ENCODE results near the gene MKNK2. TPM values are rescaled to one million over a fixed set of nuclear protein-coding genes. Genes with fewer than 3 reads are reported as not detected.

The MKNK2 gene
- total RNA-seq, 4 donors from 2014 or later, result 224 to 367 (median 251) TPM

DNA sequence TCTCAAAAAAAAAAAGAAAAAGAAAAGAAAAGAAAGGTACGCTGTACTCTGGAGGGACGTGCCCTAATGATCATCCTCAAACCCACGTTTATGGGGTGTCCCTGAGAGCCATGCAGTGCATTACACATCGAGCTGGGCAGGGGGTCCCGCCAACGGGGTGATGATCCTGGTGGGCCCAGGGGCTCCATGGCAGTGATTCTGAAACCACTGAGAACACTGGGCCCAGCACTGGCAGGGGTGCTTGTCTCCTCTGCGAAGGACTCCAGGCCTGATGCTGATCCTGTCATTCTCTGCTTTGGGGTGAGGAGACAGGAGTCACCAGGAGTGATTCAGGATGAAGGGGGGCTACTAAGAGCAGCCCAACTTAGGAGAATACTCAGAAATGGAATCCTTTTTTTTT is 26.4 kb upstream of the MKNK2 start:
- intact Hi-C loops (cut with DNase I; ENCODE audit: low total_unique reads), result no loop called here
- WGBS, 2 donors, result 92 to 96% methylated on average over 7 of the region's 7 CpGs
- no peak overlapping the region for H3K4me3 ChIP-seq (ENCODE audit: low read depth, poor library complexity, severe bottlenecking)
- no peak for TF ChIP-seq POLR2A (IDR thresholded peaks at IDR 0.05)
- TF ChIP-seq, protein P1, sequence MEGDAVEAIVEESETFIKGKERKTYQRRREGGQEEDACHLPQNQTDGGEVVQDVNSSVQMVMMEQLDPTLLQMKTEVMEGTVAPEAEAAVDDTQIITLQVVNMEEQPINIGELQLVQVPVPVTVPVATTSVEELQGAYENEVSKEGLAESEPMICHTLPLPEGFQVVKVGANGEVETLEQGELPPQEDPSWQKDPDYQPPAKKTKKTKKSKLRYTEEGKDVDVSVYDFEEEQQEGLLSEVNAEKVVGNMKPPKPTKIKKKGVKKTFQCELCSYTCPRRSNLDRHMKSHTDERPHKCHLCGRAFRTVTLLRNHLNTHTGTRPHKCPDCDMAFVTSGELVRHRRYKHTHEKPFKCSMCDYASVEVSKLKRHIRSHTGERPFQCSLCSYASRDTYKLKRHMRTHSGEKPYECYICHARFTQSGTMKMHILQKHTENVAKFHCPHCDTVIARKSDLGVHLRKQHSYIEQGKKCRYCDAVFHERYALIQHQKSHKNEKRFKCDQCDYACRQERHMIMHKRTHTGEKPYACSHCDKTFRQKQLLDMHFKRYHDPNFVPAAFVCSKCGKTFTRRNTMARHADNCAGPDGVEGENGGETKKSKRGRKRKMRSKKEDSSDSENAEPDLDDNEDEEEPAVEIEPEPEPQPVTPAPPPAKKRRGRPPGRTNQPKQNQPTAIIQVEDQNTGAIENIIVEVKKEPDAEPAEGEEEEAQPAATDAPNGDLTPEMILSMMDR (IDR thresholded peaks at IDR 0.05), result no peak
- DNase-seq (ENCODE audit: low spot score in 2 of 2), result no peak

DNA sequence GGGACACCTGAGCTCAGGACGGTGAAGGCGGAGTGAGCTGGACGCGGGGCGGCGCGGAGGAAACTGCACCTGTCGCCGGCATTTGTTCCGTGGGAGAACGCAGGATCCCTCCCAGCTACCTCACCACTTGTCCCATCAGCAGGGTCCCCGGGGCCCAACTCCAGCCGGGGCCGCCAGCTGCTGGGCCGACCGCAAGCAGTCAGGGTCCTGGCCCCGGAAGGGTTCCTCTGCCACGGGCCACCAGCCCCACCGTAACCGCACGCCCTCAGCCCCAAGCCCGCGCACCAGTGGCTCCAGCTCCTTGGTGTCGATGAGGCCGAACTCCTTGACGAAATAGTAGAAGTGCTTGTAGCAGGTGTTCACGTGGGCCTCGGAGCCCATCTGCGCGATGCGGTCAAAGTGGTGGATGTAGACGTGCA is 25.5 kb upstream of the MKNK2 start:
- no peak for DNase-seq (ENCODE audit: low spot score in 2 of 2)
- no peak for TF ChIP-seq POLR2A (IDR thresholded peaks at IDR 0.05)
- TF ChIP-seq, protein P1 (IDR thresholded peaks at IDR 0.05), result no peak
- 94 to 95% methylated on average over 32 of the region's 32 CpGs for WGBS, 2 donors
- H3K4me3 ChIP-seq (ENCODE audit: low read depth, poor library complexity, severe bottlenecking), result no peak overlapping the region
- intact Hi-C loops (cut with DNase I; ENCODE audit: low total_unique reads), result no loop called here

DNA sequence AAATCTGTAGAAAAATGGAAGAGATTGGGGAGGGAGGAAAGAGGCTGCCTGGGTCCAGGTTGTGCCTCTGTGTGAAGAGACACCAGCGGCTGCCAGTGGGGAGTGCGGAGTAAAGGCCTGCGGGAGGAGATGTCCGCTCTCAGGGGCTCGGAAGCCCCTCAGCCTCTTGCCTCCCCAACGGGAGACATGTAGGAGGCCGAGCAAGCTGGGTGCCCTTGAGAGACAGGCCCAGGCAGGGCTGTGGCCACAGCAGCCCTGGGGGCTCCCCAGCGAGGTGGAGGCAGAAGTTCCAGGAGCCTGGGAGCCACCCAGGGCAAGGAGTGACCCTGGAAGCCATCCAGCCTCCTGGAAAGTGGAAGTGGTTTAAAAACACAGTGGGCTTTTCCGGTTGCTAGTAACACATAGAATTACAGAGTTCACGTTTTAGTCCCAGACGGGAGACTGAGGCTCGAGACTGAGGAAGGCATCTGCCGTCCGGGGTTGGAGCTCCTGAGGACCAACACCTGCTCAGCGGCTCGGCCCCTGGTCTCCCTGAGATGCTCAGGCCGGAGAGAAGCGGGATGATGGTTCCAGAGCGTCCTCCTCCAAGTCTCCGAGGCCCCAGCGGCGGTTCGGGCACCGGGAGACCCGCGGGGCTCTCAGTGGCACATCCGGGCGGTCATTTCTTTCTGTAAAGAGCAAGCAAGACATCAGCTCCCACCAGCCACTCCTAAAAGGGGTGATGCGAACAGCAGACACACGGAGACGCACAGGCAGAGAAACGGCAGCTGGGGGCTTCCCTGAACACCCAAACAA is 21.9 kb upstream of the MKNK2 start:
- no peak overlapping the region for H3K4me3 ChIP-seq (ENCODE audit: low read depth, poor library complexity, severe bottlenecking)
- WGBS, 2 donors, result 90 to 91% methylated on average over 23 to 32 of the region's 32 CpGs
- DNase-seq (ENCODE audit: low spot score in 2 of 2), result no peak
- intact Hi-C loops (cut with DNase I; ENCODE audit: low total_unique reads), result loop anchor here (5.0 kb wide), 2 partner anchors 56 to 146 kb away; partner anchors contain the start of gene BTBD2
- TF ChIP-seq, protein P1 (IDR thresholded peaks at IDR 0.05), result no peak
- TF ChIP-seq POLR2A (IDR thresholded peaks at IDR 0.05), result no peak

DNA sequence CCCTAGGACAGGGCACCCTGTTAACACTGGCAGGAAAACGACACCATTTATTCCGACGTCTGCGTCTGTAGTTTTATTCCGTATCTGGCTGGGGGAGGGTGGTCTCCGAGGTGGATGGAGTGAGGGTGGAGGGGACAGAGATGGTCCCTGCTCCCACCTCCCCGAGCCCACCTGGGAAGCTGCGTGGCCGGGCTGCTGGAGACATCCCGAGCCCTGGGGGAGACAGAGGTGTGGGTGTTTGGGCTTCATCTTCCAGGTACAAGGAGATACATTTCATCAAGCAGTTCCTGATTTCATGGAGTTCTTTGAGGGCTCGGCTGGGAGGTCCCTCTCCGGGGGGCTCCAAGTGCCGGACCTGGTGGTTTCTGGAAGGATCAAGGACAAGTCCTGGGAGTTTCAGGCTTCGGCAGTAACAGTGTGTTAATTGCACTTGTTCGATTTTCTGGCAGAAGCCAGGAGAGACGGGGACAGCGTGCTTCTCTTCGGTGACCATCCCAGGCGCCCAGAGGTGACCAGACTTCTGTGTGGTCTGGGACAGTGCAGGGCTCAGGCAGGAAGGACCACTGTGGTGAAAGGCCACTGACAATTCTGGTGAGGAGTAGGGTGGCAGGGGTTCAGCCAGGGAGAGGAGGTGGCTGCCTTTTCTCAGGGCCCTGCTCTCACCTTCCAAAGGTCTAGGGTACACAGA is 20.1 kb upstream of the MKNK2 start:
- H3K4me3 ChIP-seq (ENCODE audit: low read depth, poor library complexity, severe bottlenecking), result no peak overlapping the region
- DNase-seq (ENCODE audit: low spot score in 2 of 2), result no peak
- TF ChIP-seq, protein P1 (IDR thresholded peaks at IDR 0.05), result no peak
- TF ChIP-seq POLR2A (IDR thresholded peaks at IDR 0.05), result no peak
- intact Hi-C loops (cut with DNase I; ENCODE audit: low total_unique reads), result loop anchor here (5.0 kb wide), 2 partner anchors 54 to 144 kb away; partner anchors contain the start of gene BTBD2
- WGBS, 2 donors, result 84 to 88% methylated on average over 18 to 19 of the region's 19 CpGs

DNA sequence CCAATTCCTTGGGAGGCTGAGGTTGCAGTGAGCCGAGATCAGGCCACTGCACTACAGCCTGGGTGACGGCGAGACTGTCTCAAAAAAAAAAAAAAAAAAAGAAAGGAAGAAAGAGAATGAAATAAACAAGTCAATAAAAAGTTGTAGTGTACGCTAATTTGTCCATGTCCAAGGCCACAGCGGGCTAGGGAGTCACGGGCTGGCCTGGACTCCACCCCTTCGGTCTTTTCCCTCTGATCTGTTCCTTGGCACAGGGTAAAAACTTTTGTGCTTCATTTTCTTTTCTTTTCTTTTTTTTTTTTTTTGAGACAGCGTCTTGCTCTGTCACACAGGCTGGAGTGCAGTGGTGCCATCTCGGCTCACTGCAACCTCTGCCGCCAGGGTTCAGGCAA is 19.4 kb upstream of the MKNK2 start:
- intact Hi-C loops (cut with DNase I; ENCODE audit: low total_unique reads), result loop anchor here (5.0 kb wide), 2 partner anchors 53 to 143 kb away; partner anchors contain the start of gene BTBD2
- 65 to 68% methylated on average over 10 of the region's 10 CpGs for WGBS, 2 donors
- no peak overlapping the region for H3K4me3 ChIP-seq (ENCODE audit: low read depth, poor library complexity, severe bottlenecking)
- no peak for DNase-seq (ENCODE audit: low spot score in 2 of 2)
- TF ChIP-seq, protein P1 (IDR thresholded peaks at IDR 0.05), result no peak

Measured in lower leg skin (tissue), 4 donors.